Measurements from ENCODE around the gene ABCG8.

ABCG8 gene

GRCh38 chr2:43846140-43846793, 7.5 kb downstream of the ABCG8 start:
- Histone ChIP-seq H3K9ac (ENCODE audit: low read depth, low read length) (no peak overlapping the region), H3K27me3 (ENCODE audit: control insufficient read depth, insufficient read depth, low read length) (peaks cover 60% of the 10 kb centered on the region), H3K4me2 (ENCODE audit: low read length) (no peak overlapping the region), H3K9me3 (replicated peaks; ENCODE audit: low read length) (no peaks in the 10 kb centered on the region), H3K4me1 (ENCODE audit: control insufficient read depth, insufficient read depth, low read length) (no peaks in the 10 kb centered on the region), H3K4me3 (ENCODE audit: low read length) (no peak overlapping the region), H3K36me3 (ENCODE audit: insufficient read depth, low read length) (no peaks in the 10 kb centered on the region)

GRCh38 chr2:43848214-43848613, 9.4 kb downstream of the ABCG8 start:
- Histone ChIP-seq H3K9me3 (replicated peaks; ENCODE audit: low read length) (no peaks in the 10 kb centered on the region), H3K4me1 (ENCODE audit: control insufficient read depth, insufficient read depth, low read length) (no peaks in the 10 kb centered on the region), H3K36me3 (ENCODE audit: insufficient read depth, low read length) (no peaks in the 10 kb centered on the region), H3K9ac (ENCODE audit: low read depth, low read length) (no peak overlapping the region), H3K4me2 (ENCODE audit: low read length) (no peak overlapping the region), H3K27me3 (ENCODE audit: control insufficient read depth, insufficient read depth, low read length) (peaks cover 60% of the 10 kb centered on the region), H3K4me3 (ENCODE audit: low read length) (no peak overlapping the region)

- Histone ChIP-seq H3K36me3 (ENCODE audit: insufficient read depth, low read length) (no peaks in the 10 kb centered on the region), H3K4me1 (ENCODE audit: control insufficient read depth, insufficient read depth, low read length) (no peaks in the 10 kb centered on the region), H3K4me2 (ENCODE audit: low read length) (no peak overlapping the region), H3K9ac (ENCODE audit: low read depth, low read length) (no peak overlapping the region), H3K4me3 (ENCODE audit: low read length) (no peak overlapping the region), H3K27me3 (ENCODE audit: control insufficient read depth, insufficient read depth, low read length) (peaks cover 66% of the 10 kb centered on the region), H3K9me3 (replicated peaks; ENCODE audit: low read length) (no peaks in the 10 kb centered on the region)
Measured at GRCh38 chr2:43851011-43851980, 12.5 kb downstream of the ABCG8 start.

GRCh38 chr2:43852196-43852730, 13.5 kb downstream of the ABCG8 start:
- no peaks in the 10 kb centered on the region for H3K36me3 ChIP-seq (ENCODE audit: insufficient read depth, low read length)
- H3K27me3 ChIP-seq (ENCODE audit: control insufficient read depth, insufficient read depth, low read length), result peaks cover 66% of the 10 kb centered on the region
- H3K4me1 ChIP-seq (ENCODE audit: control insufficient read depth, insufficient read depth, low read length), result no peaks in the 10 kb centered on the region
- no peak overlapping the region for H3K4me2 ChIP-seq (ENCODE audit: low read length)
- no peaks in the 10 kb centered on the region for H3K9me3 ChIP-seq (replicated peaks; ENCODE audit: low read length)
- H3K9ac ChIP-seq (ENCODE audit: low read depth, low read length), result no peak overlapping the region
- no peak overlapping the region for H3K4me3 ChIP-seq (ENCODE audit: low read length)

DNA sequence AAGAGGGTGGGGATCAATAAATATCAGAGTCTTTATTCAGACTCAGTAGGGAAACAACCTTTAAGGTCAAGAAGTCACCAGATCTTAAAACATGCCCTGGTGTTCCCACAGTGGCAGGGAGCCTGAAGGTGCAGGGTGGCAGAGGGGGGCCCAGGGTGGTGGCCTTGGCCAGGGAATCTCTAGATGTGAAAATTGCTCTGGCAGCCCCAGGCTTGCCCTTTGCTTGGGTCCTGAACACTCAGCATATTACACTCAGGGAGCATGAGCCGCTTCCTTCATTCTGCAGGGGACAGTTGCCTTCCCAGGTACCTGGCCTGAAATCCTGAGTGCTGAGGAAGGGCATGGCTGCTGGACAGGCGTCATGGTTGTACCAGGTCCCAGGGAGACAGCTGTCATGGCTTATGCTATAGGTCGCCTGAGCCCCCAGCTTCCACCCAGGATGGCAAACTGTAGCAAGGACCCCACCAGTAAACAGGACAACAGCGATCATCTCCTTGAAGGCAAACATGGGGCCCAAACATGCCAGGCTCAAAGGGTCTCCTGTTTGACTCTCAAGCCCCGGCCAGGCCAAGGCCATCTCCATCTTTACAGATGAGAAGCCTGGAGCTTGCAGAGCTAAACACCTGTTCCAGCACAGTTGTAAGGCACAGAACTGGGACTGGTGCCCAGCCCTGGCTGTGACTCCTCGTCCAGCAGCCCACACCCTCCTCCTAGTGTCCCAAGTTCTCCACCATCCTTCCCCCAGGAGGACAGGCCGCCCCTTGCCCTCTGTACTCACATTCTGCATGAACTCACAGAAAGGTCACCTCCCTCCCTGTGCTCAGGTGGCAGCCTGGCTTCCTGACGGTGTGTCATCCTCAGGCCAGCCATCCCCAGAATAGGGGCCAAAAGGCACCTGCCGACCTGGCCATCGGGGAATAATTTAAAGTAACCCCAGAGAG, 14.6 kb downstream of the ABCG8 start:
- Histone ChIP-seq H3K4me3 (ENCODE audit: low read length) (no peak overlapping the region), H3K9me3 (replicated peaks; ENCODE audit: low read length) (no peaks in the 10 kb centered on the region), H3K9ac (ENCODE audit: low read depth, low read length) (no peak overlapping the region), H3K4me1 (ENCODE audit: control insufficient read depth, insufficient read depth, low read length) (no peaks in the 10 kb centered on the region), H3K27me3 (ENCODE audit: control insufficient read depth, insufficient read depth, low read length) (peaks cover 73% of the 10 kb centered on the region), H3K36me3 (ENCODE audit: insufficient read depth, low read length) (no peaks in the 10 kb centered on the region), H3K4me2 (ENCODE audit: low read length) (no peak overlapping the region)

GRCh38 chr2:43854671-43855070, 15.9 kb downstream of the ABCG8 start:
- no peak overlapping the region for H3K9ac ChIP-seq (ENCODE audit: low read depth, low read length)
- H3K4me1 ChIP-seq (ENCODE audit: control insufficient read depth, insufficient read depth, low read length), result no peaks in the 10 kb centered on the region
- no peak overlapping the region for H3K4me3 ChIP-seq (ENCODE audit: low read length)
- no peak overlapping the region for H3K4me2 ChIP-seq (ENCODE audit: low read length)
- H3K36me3 ChIP-seq (ENCODE audit: insufficient read depth, low read length), result no peaks in the 10 kb centered on the region
- no peaks in the 10 kb centered on the region for H3K9me3 ChIP-seq (replicated peaks; ENCODE audit: low read length)
- H3K27me3 ChIP-seq (ENCODE audit: control insufficient read depth, insufficient read depth, low read length), result peaks cover 82% of the 10 kb centered on the region

DNA sequence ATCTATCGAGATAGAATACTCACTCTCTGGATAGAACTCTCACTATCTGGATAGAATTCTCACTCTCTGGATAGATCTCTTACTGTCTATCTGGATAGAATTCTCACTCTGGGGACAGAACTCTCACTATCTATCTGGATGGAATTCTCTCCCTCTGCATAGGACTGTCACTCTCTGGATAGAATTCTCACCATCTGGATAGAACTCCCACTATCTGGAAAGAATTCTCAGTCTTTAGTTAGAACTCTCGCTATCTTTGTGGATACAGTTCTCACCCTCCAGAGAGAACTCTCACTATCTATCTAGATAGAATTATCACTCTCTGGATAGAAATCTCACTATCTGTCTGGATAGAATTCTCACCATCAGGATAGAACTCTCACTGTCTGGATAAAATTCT, 16.5 kb downstream of the ABCG8 start:
- H3K27me3 ChIP-seq (ENCODE audit: control insufficient read depth, insufficient read depth, low read length), result peaks cover 85% of the 10 kb centered on the region

DNA sequence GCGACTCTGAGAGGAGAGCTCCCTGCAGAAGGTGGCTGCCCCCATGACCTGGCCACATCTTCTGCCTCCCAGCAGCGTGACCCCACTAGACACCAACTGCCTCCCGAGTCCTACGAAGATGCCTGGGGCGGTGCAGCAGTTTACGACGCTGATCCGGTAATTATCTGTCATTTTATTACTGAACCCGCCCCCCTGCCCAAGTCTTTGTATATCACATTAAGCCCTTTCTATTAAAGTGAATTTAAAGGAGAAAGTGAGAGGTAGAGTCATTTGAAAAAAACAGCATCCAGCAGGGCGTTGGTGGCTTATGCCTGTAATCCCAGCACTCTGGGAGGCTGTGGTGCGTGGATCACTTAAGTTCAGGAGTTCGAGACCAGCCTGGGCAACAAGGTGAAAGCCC, 33.4 kb downstream of the ABCG8 start:
- Histone ChIP-seq H3K4me2 (ENCODE audit: low read length) (no peak overlapping the region), H3K9me3 (replicated peaks; ENCODE audit: low read length) (no peaks in the 10 kb centered on the region), H3K27me3 (ENCODE audit: control insufficient read depth, insufficient read depth, low read length) (peaks cover 73% of the 10 kb centered on the region), H3K4me1 (ENCODE audit: control insufficient read depth, insufficient read depth, low read length) (no peaks in the 10 kb centered on the region), H3K36me3 (ENCODE audit: insufficient read depth, low read length) (no peaks in the 10 kb centered on the region), H3K9ac (ENCODE audit: low read depth, low read length) (no peak overlapping the region), H3K4me3 (ENCODE audit: low read length) (no peak overlapping the region)

More for the DNA sequence above, 16.5 kb downstream of the ABCG8 start:
- H3K9ac ChIP-seq (ENCODE audit: low read depth, low read length), result no peak overlapping the region
- H3K4me1 ChIP-seq (ENCODE audit: control insufficient read depth, insufficient read depth, low read length), result no peaks in the 10 kb centered on the region
- no peaks in the 10 kb centered on the region for H3K36me3 ChIP-seq (ENCODE audit: insufficient read depth, low read length)
- H3K4me2 ChIP-seq (ENCODE audit: low read length), result no peak overlapping the region
- H3K9me3 ChIP-seq (replicated peaks; ENCODE audit: low read length), result no peaks in the 10 kb centered on the region
- H3K4me3 ChIP-seq (ENCODE audit: low read length), result no peak overlapping the region

GRCh38 chr2:43874776-43875451, 36.1 kb downstream of the ABCG8 start:
- no peaks in the 10 kb centered on the region for H3K4me1 ChIP-seq (ENCODE audit: control insufficient read depth, insufficient read depth, low read length)
- H3K4me2 ChIP-seq (ENCODE audit: low read length), result no peak overlapping the region
- peaks cover 46% of the 10 kb centered on the region for H3K27me3 ChIP-seq (ENCODE audit: control insufficient read depth, insufficient read depth, low read length)
- no peaks in the 10 kb centered on the region for H3K9me3 ChIP-seq (replicated peaks; ENCODE audit: low read length)
- H3K4me3 ChIP-seq (ENCODE audit: low read length), result no peak overlapping the region
- no peak overlapping the region for H3K9ac ChIP-seq (ENCODE audit: low read depth, low read length)
- no peaks in the 10 kb centered on the region for H3K36me3 ChIP-seq (ENCODE audit: insufficient read depth, low read length)

GRCh38 chr2:43877782-43878464, 39.2 kb downstream of the ABCG8 start:
- no peak overlapping the region for H3K4me2 ChIP-seq (ENCODE audit: low read length)
- H3K4me3 ChIP-seq (ENCODE audit: low read length), result no peak overlapping the region
- no peak overlapping the region for H3K9ac ChIP-seq (ENCODE audit: low read depth, low read length)
- peaks cover 19% of the 10 kb centered on the region for H3K27me3 ChIP-seq (ENCODE audit: control insufficient read depth, insufficient read depth, low read length)
- no peaks in the 10 kb centered on the region for H3K36me3 ChIP-seq (ENCODE audit: insufficient read depth, low read length)
- no peaks in the 10 kb centered on the region for H3K9me3 ChIP-seq (replicated peaks; ENCODE audit: low read length)
- H3K4me1 ChIP-seq (ENCODE audit: control insufficient read depth, insufficient read depth, low read length), result no peaks in the 10 kb centered on the region
